ENCODE measurements around the gene ERBIN.
"Not testable (repeated sequence)": the region's sequence is repeated elsewhere in the genome, so short reads cannot be mapped to it uniquely, and the experiment has no call there.

Gene ERBIN

DNA sequence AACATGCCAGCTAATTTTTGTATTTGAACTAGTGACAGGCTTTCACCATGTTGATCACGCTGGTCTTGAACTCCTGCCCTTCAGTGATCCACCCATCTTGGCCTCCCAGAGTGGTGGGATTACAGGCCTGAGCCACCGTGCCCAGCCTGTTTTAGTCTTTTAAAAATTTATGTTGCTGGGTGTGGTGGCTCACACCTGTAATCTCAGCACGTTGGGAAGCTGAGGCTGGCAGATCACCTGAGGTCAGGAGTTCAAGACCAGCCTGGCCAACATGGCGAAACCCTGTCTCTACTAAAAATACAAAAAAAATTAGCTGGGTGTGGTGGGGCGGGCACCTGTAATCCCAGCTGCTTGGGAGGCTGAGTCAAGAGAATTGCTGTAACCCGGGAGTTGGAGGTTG, 10.7 kb upstream of the ERBIN start:
- not testable (repeated sequence) for DNase-seq (ENCODE audit: low read depth)

DNA sequence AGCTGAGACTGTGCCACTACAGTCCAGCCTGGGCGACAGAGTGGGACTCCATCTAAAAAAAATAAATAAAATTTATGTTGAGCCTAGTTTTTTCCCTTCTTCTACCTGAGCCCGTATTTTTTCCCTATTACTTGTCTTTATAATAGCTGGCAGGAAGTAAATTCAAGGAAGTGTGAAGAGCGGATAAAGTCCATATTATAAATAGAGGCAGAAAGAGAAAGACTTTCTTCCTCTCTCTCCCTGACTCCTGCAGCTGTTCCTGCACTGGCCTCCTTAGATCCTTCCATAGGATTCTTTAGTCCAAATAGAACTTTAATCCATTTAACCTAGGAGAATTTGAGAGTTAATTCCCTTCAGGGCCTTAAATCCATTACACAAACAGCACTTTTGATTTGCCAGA, 10.3 kb upstream of the ERBIN start:
- DNase-seq (ENCODE audit: low read depth): no peak

DNA sequence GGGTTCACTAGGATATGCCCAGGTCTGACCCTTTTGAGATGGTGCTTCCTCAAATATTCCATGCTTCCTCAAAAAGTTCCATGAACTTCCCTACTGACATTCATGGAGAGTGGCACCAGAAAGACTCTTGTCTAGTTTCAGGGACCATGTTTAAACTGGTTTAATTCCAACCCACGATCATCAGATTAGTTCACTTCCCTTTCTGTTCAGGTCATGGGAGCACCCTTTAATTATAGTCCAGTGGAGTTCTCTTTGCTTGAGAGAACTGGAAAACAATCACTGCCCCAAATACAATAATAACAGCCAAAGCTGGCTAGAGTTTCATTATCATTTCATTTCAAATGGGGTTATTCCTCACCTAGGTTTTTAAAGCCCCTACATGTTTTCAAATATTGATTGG, 9.7 kb upstream of the ERBIN start:
- no peak for DNase-seq (ENCODE audit: low read depth)

DNA sequence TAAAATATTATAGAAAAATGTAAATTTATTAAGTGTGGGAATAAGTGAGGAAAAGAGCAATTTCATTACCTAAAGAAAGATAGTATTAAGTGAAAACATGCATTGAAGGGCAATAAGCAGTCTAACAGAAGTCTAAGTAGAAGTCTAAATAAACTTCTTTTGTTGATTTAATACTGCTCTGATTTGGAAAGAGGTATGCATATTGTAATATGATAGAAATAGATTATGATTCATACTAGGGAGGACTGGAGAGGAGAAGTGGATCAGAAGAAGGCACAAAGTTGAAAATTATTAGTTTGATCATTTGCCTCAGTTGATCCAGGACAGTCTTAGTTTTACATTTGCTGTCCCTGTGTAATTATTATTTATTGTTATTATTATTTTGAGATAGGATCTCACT, 6.6 kb upstream of the ERBIN start:
- no peak for DNase-seq (ENCODE audit: low read depth)

DNA sequence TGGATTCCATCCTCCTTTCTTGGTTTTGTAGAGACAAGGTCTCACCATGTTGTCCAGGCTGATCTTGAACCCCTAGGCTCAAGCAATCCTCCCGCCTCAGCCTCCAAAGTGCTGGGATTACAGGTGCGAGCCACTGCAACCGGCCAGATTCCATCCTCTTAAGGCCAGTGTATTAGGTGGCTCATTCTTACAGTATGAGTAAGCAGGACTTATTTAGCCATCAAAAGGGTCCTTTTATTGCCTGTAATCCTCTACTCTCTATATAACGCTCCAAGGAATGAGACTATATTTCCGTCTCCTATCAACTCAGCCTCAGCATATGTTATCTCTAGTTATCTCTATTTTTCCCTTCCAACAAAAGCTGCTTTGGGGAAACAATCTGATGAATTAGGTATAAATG, 3.0 kb upstream of the ERBIN start:
- no peak for DNase-seq (ENCODE audit: low read depth)

DNA sequence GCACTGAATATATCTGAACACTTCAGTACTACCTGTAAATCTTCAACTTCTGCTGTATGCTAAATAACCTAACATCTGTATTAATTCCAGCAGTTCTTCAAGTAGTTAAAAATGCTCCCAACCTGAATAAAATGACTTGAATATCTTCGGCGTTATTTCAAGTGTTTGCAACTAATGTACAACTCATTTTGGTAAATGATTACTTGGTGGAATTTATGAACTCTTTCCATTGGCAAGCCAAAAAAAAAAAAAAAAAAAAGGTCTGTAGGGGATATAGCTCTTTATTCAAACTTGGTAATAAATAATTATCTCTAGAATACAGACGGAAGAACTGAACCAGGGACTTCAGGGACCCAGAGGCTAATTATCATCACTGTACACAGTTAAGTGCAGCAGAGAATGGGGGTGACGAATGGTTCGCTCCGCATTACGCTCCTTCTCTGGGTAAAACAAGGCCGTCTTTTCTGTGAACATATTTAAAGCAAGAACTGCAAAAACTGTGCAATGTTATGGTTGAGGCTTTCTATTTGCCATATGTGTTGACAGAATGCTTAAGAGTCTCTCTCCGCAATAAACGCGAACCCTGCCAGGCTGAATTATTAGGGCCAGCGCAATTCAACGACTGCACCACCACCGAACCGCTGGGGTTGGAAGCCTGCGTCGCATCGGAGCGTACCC, 1.9 kb upstream of the ERBIN start:
- DNase-seq (ENCODE audit: low read depth): no peak

DNA sequence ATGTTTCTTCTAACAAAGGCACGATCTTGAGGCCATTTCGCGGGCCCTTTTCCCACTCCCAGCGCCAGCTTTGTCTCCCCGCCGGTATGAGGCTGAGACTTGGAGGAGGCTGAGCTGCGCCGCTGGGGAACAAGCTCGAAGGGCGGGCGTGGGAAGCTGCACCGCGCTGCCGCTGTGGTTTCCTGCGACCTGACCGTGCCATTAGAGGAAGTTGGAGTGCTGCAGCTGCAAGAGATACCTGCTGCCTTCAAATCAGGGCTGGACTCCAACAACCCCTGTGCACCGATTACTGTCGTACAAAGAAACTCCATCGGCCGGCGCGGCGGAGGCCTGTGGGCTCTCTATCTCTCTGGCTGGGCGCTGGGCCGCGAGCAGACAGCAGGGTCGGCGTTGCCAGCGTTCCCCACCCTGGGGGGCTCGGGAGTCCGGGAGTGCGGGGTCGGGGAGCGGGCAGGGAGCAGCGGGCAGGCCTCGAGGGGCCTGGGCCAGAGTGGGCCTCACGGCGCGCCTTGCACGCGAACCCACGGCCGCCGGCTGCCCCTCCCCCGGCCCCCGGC, 1.3 kb upstream of the ERBIN start:
- no peak for DNase-seq (ENCODE audit: low read depth)

DNA sequence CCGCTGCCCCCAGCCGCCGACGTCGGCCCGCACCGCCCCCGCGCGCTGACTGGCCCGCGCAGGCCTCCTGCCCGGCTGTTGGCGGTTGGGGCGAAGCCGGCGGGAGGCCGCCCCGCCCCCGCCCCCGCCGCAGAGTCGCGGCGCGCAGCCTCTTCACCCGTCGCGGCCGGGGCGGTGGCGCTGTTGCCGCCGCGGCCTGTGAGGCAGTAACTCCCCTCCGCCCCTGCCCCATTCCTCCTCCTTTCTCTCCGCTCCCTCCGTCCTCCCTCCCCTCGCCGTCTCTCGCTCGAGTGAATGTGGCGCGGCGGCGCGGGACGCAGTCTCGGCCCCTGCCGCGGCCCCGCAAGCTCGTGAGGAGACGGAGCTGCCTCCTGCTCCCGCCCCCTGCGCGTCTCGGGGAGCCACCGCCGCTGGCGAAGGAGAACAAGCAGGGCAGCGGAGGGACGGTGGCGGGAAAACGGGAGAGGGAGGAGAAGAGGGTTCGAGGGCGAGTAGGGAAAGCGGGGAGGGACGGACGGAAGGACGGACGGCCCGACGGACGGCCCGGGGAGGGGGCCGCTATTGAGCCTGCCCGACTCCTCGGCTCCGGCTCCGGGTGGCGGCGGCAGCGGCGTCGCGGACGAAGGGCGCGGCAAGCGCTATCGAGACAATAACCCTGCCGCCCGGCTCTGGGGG, 637 bp upstream of the ERBIN start:
- DNase-seq (ENCODE audit: low read depth): no peak

DNA sequence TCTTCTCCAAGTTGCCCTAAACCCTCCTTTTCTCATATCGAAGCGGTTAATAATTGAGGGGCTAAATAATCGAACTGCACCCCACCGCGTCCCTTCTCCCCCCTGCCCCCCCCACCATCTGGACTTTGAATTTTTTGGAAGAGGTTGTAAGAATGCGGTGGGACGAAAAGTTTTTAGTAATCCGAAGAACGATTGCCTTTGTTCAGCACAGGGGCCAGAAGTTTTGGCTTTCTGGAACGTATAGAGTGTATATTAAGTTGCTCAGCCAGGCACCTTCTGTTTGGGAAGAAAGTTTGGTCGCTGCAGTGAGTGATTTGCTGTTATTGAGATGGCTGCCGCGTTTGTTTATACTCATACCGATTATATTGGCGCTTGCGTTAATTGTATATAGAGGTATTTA, 518 bp downstream of the ERBIN start:
- no peak for DNase-seq (ENCODE audit: low read depth)

DNA sequence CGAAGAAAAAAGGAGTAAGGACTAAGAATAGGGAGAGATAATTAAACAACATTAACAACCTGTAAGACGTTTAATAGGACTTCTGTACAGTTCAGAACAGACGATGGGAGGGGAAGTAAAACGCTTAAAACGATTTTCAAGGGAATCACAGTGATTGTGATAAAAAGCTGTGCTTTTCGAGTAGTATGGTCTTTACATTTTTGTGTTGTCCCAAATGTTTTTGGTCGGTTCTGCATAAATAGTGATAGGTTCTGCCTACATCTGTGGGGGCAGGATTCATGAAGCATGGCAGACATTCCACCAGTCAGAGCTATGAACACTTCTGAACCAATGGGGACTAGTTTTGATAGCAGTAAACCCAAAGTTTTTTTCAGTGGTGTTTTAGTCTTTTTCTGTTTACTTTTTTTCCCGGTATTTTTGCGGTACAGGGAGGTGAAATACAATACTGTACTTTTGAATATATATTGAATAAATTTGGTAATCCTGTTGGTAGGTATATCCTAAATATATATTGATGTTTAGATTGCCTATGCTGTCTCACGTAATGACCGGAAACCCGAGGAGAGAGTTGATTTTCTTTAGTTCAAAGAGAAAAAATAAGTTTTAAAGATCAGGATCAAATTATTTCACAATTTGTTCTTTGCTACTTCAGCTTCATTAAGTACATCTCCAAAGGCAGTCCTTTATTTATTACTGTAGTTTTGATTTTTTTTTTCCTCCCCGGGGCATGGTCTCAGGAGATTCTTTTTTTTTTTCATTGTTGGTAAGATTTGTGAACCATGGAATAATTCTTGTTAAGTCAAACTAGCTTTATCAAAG, 1.3 kb downstream of the ERBIN start:
- no peak for DNase-seq (ENCODE audit: low read depth)

DNA sequence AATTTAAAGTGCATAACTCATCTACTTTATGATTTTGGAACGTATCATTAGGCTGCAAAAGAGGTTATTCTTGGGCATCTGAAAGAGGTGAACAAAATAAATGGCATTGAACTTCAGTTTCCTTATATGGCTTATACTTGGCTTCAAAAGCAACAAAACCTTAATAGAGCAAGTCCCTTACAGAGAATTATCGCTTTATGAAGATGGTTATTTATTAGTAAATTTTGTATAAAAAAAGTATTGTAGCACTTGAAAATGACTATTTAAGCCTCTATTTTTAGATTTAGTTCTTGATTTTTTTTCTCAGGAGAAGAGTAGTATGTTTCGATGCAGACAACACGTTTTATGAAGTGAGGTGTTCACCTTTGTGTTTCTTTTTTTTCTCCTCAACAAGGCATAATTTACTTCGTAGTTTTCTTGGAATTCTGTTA, 2.0 kb downstream of the ERBIN start:
- DNase-seq (ENCODE audit: low read depth): no peak

DNA sequence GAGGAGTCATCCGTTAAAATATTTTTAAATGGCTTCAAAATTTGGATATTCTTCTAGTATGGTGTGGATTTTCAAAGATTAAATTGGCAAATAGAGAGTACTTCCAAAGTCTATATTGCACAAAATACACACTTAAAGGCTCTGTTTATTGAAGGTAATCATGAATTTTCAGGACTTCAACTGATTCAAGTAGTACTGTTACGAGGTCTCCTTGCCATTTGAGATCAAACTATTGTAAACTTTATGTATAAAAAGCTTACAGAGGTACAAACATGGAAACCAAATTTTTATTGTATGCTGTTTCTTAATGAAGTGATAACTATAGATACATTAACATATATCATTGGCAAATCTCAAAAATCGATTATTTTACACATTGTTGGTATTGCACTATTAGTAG, 2.5 kb downstream of the ERBIN start:
- no peak for DNase-seq (ENCODE audit: low read depth)

DNA sequence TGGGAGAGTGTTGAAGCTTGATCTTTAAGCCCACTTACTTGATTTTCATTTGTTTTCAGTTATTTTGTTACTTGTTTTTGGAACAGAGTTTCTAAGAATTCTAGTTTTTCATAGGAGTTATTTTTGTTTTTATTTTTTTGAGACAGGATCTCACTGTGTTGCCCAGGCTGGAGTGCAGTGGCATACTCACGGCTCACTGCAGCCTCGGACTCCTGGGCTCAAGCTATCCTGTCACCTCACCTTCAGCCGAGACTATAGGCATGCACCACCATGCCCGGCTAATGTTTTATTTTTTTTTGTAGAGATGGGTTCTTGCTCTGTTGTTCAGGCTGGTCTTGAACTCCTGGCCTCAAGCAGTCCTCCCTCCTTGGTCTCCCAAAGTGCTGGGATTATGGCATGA, 6.3 kb downstream of the ERBIN start:
- no peak for DNase-seq (ENCODE audit: low read depth)

DNA sequence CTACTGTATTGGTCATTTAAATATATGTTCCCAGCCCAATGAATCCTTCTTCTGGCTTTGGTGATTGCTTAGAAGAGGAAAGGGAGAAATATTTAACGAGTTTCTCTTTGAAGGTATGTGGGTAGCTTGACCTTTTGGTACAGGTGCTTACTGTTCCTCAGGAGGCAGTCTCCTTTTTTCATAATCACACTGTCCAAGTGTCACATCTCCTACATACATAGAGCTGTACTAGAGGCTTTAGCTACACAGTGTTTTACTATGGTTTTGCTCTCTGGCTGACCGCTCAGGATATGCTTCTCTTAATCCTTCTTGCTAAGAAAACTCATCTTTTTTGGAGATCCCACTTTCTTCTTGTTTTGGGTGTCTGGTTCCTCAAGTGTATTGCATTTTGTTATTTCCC, 6.9 kb downstream of the ERBIN start:
- DNase-seq (ENCODE audit: low read depth): no peak

DNA sequence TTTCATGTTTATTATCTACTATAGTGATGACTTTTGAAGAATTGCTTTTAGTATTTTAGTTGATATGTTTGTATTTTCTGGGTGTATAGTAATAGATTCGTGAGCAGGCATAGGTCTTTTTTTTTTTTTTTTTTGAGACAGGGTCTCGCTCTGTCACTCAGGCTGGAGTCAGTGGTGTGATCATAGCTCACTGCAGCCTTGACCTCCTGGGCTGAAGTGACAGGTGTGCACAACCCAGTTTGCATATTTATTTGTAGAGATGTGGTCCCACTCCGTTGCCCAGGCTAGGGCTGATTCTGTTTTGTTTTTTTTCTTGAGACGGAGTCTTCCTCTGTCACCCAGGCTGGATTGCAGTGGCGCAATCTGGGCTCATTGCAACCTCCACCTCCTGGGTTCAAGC, 11.9 kb downstream of the ERBIN start:
- no peak for DNase-seq (ENCODE audit: low read depth)

DNA sequence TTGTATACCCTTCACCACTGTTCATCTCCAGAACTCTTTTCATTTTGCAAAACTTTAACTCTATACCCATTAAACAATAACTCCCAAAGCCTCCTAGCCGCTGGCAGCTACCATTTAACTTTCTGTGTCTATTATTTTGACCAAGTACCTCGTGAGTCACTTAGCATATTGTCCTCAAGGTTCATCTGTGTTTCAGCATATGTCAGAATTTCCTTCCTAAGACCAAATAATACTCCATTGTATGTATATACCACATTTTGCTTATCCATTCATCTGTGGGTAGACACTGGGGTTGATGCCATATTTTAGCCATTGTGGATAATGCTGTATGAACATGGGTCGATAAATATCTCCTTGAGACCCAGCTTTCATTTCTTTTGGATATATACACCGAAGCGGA, 17.4 kb downstream of the ERBIN start:
- no peak for DNase-seq (ENCODE audit: low read depth)

DNA sequence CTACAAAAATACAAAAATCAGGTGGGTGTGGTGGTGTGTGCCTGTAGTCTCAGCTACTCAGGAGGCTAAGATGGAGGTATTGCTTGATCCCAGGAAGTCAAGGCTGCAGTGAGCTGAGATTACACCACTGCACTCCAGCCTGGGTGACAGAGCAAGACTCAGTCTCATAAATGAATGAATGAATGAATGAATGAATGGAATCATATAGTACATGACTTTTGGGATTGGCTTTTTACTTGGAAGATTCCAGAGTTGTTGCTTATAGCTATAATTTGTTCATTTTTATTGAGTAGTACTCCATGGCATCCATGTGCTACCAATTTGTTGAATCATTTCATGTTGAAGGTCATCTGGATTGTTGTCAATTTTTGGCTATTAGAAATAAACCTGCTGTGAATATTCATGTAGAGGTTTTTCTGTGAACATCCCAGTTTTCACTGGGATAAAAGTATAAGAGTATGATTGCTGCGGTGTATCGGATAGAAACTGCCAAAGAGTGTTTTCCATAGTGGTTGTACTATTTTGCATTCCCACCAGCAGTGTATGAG, 19.9 kb downstream of the ERBIN start:
- DNase-seq (ENCODE audit: low read depth): no peak

DNA sequence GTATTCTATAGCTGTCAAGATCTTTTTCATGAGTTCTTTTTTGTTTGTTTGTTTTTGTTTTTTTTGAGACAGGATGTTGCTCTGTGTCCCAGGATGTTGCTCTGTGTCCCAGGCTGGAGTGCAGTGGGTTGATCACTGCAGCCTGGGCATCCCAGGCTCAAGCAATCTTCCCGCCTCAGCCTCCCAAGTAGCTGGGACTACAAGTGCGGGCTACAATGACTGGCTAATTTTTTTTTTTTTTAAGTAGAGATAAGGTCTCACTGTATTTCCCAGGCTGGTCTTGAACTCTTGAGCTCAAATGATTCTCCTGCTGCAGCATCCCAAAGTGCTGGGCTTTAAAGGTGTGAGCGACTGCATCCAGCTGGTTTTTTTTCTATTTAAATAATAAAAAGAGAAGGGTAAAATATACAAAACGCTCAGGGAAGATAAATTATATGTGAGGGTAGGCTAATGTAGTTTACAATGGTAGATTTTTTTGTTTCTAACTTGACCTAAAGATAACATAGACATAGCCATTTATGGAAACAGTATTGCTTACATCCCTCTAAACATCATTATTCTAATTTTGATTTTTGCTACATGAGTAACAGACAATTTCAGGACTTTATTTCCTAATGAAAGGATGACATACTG, 21.9 kb downstream of the ERBIN start:
- no peak for DNase-seq (ENCODE audit: low read depth)

DNA sequence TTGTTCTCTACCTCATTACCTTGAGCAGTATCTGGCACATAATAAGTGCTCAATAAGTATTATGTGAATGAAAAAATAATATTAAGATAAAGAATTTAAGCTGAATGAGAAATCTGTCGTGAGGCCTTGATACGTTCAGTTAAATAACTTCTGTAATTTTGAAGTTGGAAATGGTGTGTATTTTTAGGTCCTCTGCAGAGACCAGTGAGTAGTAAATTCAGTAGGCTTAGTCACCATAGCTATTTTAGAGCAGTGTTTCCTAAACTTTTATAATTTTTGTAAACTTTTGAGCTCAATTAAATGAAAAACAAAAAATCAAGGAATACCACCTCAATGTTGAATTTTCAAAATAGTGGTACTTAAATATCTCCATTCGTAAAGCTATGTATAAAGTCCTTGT, 25.0 kb downstream of the ERBIN start:
- no peak for DNase-seq (ENCODE audit: low read depth)

DNA sequence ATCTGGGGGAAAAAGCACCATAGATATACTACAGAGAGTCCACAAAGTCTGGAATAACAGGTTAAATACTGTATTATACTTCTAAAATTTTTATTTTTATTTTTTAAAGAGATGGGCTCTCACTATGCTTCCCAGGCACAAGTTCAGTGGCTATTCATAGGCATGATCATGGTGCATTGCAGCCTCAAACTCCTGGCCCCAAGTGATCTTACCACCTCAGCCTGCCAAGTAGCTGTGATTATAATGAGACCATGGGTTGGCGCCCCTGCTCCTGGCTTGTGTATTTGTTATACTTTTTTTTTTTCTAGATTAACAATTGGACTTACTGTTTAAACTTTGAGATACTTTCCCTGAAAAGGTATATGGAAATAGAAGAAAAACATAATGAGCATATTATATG, 25.9 kb downstream of the ERBIN start:
- DNase-seq (ENCODE audit: low read depth): no peak

DNA sequence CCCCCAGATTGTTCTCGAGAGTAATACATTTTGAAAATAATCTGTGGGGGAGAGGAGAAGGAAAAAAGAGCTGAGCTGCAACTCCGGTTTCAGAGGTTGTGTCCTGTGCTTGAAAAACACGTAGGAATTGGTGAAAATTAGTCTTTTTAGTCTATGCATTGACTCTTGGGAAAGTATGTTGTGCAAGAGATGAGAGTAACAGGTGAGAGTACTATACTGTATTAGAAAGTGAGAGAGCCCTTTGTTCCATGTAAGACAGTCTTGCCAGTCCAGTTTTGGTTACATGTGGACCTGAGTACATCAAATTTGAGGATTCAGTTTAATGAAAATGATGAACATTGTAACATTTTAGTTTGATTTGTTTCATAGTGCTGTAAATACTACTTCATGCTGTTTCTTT, 27.8 kb downstream of the ERBIN start:
- DNase-seq (ENCODE audit: low read depth): no peak

DNA sequence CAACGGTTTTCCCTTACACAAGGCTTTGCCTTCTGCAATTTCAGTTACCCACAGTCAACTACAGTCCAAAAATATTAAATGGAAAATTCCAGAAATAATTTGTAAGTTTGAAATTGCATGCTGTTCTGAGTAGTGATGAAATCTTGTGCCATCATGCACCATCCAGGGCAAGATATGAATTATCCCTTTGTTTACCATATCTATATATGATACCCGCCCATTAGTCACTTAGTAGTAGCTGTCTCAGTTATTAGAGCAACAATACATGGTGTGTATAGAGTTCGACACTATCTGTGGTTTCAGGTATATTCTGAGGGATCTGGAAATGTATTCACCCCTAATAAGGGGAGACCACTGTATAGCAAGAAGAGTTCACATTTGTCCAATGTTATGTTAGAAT, 29.4 kb downstream of the ERBIN start:
- no peak for DNase-seq (ENCODE audit: low read depth)
